ENCODE data around the gene KRT20. TPM values are rescaled to one million over a fixed set of nuclear protein-coding genes. Genes with fewer than 3 reads are reported as not detected.
A peak's percentile ranks its signal among the peaks of the same experiment; 100 is the strongest.

Gene KRT20
- total RNA-seq, 1 donor from 2014 or later, result not detected

DNA sequence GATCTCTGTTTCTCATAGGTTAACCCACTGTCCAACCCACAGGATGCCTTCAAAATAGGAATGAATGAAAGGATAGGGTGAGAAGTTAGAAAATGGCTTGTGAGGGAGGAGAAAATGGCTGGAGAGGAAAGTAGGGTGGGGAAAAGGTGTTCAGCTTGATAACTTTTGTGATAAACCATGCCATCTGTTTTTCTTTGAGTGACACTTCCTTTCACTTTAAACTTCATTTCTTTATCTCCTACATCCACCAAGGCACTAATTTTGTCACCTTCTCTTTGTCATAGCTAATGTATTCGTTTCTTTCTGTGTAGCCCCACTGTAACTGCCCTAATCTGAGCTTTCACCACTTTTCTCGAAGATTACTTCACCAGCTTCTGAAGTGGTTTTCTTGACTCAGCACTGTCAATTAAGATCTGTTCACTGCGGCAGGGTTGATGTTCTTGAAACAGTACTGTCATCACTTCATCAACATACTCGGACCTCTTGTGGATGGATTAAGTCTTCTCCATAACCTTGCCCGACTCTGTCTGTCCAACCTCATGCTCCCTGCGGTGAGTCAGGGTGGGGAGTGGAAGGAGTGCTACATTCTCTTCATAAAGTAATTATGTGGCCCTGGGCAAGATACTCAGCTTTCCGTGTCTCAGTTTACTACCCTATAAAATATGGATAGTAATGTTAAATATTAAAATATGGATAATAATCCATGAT, 57.1 kb downstream of the KRT20 start:
- no peak overlapping the region for H3K4me3 Mint-ChIP-seq (ENCODE audit: unreplicated experiment)
- peaks cover 4% of the 10 kb centered on the region for H3K36me3 Mint-ChIP-seq (ENCODE audit: unreplicated experiment)
- H3K4me1 Mint-ChIP-seq (ENCODE audit: unreplicated experiment), result peaks cover 13% of the 10 kb centered on the region
- peaks cover 5% of the 10 kb centered on the region for H3K9me3 Mint-ChIP-seq (ENCODE audit: unreplicated experiment)
- H3K27ac Mint-ChIP-seq (ENCODE audit: unreplicated experiment), result peak overlapping the region; percentile 8
- DNase-seq (ENCODE audit: extremely low spot score, unreplicated experiment), result no peak
- no peak for TF ChIP-seq CTCF (IDR thresholded peaks at IDR 0.05)
- H3K27me3 Mint-ChIP-seq (ENCODE audit: unreplicated experiment), result no peaks in the 10 kb centered on the region

Other genes starting within 250 kb of the KRT20 start
- 137 and 145 TPM in 2 replicates for gene SMARCE1, start 237.4 kb downstream of the KRT20 start, total RNA-seq
- gene KRT222, start 220.1 kb downstream of the KRT20 start, total RNA-seq, result not detected in 2 replicates
- gene KRT24, start 181.5 kb downstream of the KRT20 start, total RNA-seq, result not detected in 2 replicates
- gene KRT25, start 129.9 kb downstream of the KRT20 start, total RNA-seq, result not detected in 2 replicates
- gene KRT26, start 113.0 kb downstream of the KRT20 start, total RNA-seq, result not detected in 2 replicates
- not detected in 2 replicates for gene KRT27, start 102.7 kb downstream of the KRT20 start, total RNA-seq
- not detected in 2 replicates for gene KRT28, start 85.3 kb downstream of the KRT20 start, total RNA-seq
- gene KRT10, start 62.6 kb downstream of the KRT20 start, total RNA-seq, result 46.5 and 49.0 TPM in 2 replicates
- gene KRT12, start 18.0 kb downstream of the KRT20 start, total RNA-seq, result not detected in 2 replicates
- gene KRT23, start 52.4 kb upstream of the KRT20 start, total RNA-seq, result not detected in 2 replicates
- gene KRT39, start 81.7 kb upstream of the KRT20 start, total RNA-seq, result not detected in 2 replicates
- not detected in 2 replicates for gene KRT40, start 99.1 kb upstream of the KRT20 start, total RNA-seq
- not detected in 2 replicates for gene KRTAP3-3, start 108.9 kb upstream of the KRT20 start, total RNA-seq
- not detected in 2 replicates for gene KRTAP3-2, start 114.7 kb upstream of the KRT20 start, total RNA-seq
- not detected in 2 replicates for gene KRTAP3-1, start 123.9 kb upstream of the KRT20 start, total RNA-seq
- not detected in 2 replicates for gene KRTAP1-5, start 142.0 kb upstream of the KRT20 start, total RNA-seq
- gene KRTAP1-4, start 145.0 kb upstream of the KRT20 start, total RNA-seq, result not detected in 2 replicates
- not detected in 2 replicates for gene KRTAP1-3, start 149.6 kb upstream of the KRT20 start, total RNA-seq
- not detected in 2 replicates for gene KRTAP1-1, start 156.2 kb upstream of the KRT20 start, total RNA-seq
- not detected in 2 replicates for gene KRTAP2-1, start 162.1 kb upstream of the KRT20 start, total RNA-seq
- not detected in 2 replicates for gene KRTAP2-2, start 170.0 kb upstream of the KRT20 start, total RNA-seq
- not detected in 2 replicates for gene KRTAP2-3, start 174.9 kb upstream of the KRT20 start, total RNA-seq
- not detected in 2 replicates for gene KRTAP2-4, start 180.6 kb upstream of the KRT20 start, total RNA-seq
- not detected in 2 replicates for gene KRTAP4-7, start 198.9 kb upstream of the KRT20 start, total RNA-seq
- gene KRTAP4-8, start 212.9 kb upstream of the KRT20 start, total RNA-seq, result not detected in 2 replicates
- gene KRTAP4-16, start 217.0 kb upstream of the KRT20 start, total RNA-seq, result not detected in 2 replicates
- gene KRTAP4-9, start 220.1 kb upstream of the KRT20 start, total RNA-seq, result not detected in 2 replicates
- gene KRTAP4-11, start 233.1 kb upstream of the KRT20 start, total RNA-seq, result not detected in 2 replicates
- not detected in 2 replicates for gene KRTAP4-12, start 238.9 kb upstream of the KRT20 start, total RNA-seq

All from osteocyte (in vitro differentiated cells).